ENCODE measurements around the gene INKA2. TPM values are rescaled to one million over a fixed set of nuclear protein-coding genes. Genes with fewer than 3 reads are reported as not detected.
"Not testable (repeated sequence)": the region's sequence is repeated elsewhere in the genome, so short reads cannot be mapped to it uniquely, and the experiment has no call there.

The INKA2 gene
- polyA plus RNA-seq, 6 donors from 2014 or later = 0.28 to 0.86 (median 0.40) TPM; not detected in 1

GRCh38 chr1:111745675-111746613 lies 6.7 kb upstream of the INKA2 start:
- Mint-ChIP-seq H3K27me3 (peaks cover 0 to 13% (median 8%) of the 10 kb centered on the region in 3 donors), H3K27ac (no peak overlapping the region), H3K9me3 (peaks cover 0 to 4% (median 0%) of the 10 kb centered on the region in 7 donors), H3K4me3 (no peak overlapping the region), H3K36me3 (no peaks in the 10 kb centered on the region), H3K4me1 (peaks cover 7 to 9% (median 7%) of the 10 kb centered on the region in 3 donors)
- DNase-seq (no peak), ATAC-seq (ENCODE audit: low read depth in 2 of 2) (no peak)

- Mint-ChIP-seq H3K36me3 (no peaks in the 10 kb centered on the region), H3K9me3 (peaks cover 0 to 4% (median 0%) of the 10 kb centered on the region in 7 donors), H3K4me1 (peaks cover 12 to 28% (median 21%) of the 10 kb centered on the region in 3 donors), H3K4me3 (no peak overlapping the region), H3K27ac (peak overlapping the region in 3 of 6 donors; percentile 44 to 75 (median 63)), H3K27me3 (peaks cover 8 to 22% (median 19%) of the 10 kb centered on the region in 3 donors)
- DNase-seq = no peak
- ATAC-seq (ENCODE audit: low read depth in 2 of 2) = no peak
Observed at GRCh38 chr1:111743679-111744101, 4.5 kb upstream of the INKA2 start.

- Mint-ChIP-seq H3K27me3 (peaks cover 8 to 22% (median 19%) of the 10 kb centered on the region in 3 donors), H3K27ac (peak overlapping the region in 2 of 6 donors; percentile 10 to 16), H3K9me3 (peaks cover 0 to 4% (median 0%) of the 10 kb centered on the region in 7 donors)
Observed at GRCh38 chr1:111742938-111743549, 3.8 kb upstream of the INKA2 start.

GRCh38 chr1:111742292-111742691 lies 3.1 kb upstream of the INKA2 start:
- H3K4me1 Mint-ChIP-seq = peaks cover 22 to 34% (median 27%) of the 10 kb centered on the region in 3 donors
- not testable (repeated sequence) for H3K27ac Mint-ChIP-seq; H3K36me3 Mint-ChIP-seq; H3K9me3 Mint-ChIP-seq; DNase-seq; ATAC-seq (ENCODE audit: low read depth in 2 of 2)
- peaks cover 8 to 22% (median 19%) of the 10 kb centered on the region in 3 donors for H3K27me3 Mint-ChIP-seq
- H3K4me3 Mint-ChIP-seq = peak overlapping the region in 1 of 8 donors; percentile 9

More at GRCh38 chr1:111742938-111743549, 3.8 kb upstream of the INKA2 start:
- ATAC-seq (ENCODE audit: low read depth in 2 of 2) (no peak), DNase-seq (no peak)
- H3K36me3 Mint-ChIP-seq = no peaks in the 10 kb centered on the region
- peak overlapping the region in 1 of 8 donors; percentile 9 for H3K4me3 Mint-ChIP-seq
- H3K4me1 Mint-ChIP-seq = peaks cover 15 to 33% (median 25%) of the 10 kb centered on the region in 3 donors

GRCh38 chr1:111739925-111740765 lies 950 bp upstream of the INKA2 start:
- Mint-ChIP-seq H3K4me3 (peak overlapping the region; percentile 80 to 97 (median 92)), H3K9me3 (no peaks in the 10 kb centered on the region), H3K27me3 (peaks cover 8 to 22% (median 19%) of the 10 kb centered on the region in 3 donors), H3K27ac (peak overlapping the region; percentile 29 to 95 (median 88)), H3K4me1 (peaks cover 22 to 34% (median 25%) of the 10 kb centered on the region in 3 donors), H3K36me3 (no peaks in the 10 kb centered on the region)
- DNase-seq (peak; percentile 40), ATAC-seq (ENCODE audit: low read depth in 2 of 2) (peak; percentile 13 to 17)

GRCh38 chr1:111738436-111739193 lies 580 bp downstream of the INKA2 start:
- no peaks in the 10 kb centered on the region for H3K9me3 Mint-ChIP-seq
- DNase-seq = peak; percentile 75
- no peaks in the 10 kb centered on the region for H3K36me3 Mint-ChIP-seq

GRCh38 chr1:111738133-111738435 lies 1.1 kb downstream of the INKA2 start:
- H3K36me3 Mint-ChIP-seq = no peaks in the 10 kb centered on the region
- peaks cover 8 to 22% (median 19%) of the 10 kb centered on the region in 3 donors for H3K27me3 Mint-ChIP-seq
- H3K4me1 Mint-ChIP-seq = peaks cover 22 to 39% (median 25%) of the 10 kb centered on the region in 3 donors
- H3K4me3 Mint-ChIP-seq = peak overlapping the region; percentile 82 to 97 (median 91)
- peak overlapping the region; percentile 39 to 95 (median 91) for H3K27ac Mint-ChIP-seq
- DNase-seq = no peak
- no peaks in the 10 kb centered on the region for H3K9me3 Mint-ChIP-seq
- peak in 1 of 2 donors; percentile 54 for ATAC-seq (ENCODE audit: low read depth in 2 of 2)

More at GRCh38 chr1:111738436-111739193, 580 bp downstream of the INKA2 start:
- Mint-ChIP-seq H3K4me3 (peak overlapping the region; percentile 84 to 97 (median 92)), H3K4me1 (peaks cover 22 to 38% (median 25%) of the 10 kb centered on the region in 3 donors), H3K27me3 (peaks cover 8 to 22% (median 19%) of the 10 kb centered on the region in 3 donors), H3K27ac (peak overlapping the region; percentile 91 to 99 (median 96))
- peak; percentile 57 for ATAC-seq (ENCODE audit: low read depth in 2 of 2)

- DNase-seq = no peak
- no peak for ATAC-seq (ENCODE audit: low read depth in 2 of 2)
- H3K27ac Mint-ChIP-seq = peak overlapping the region; percentile 39 to 95 (median 91)
- H3K27me3 Mint-ChIP-seq = peaks cover 8 to 22% (median 18%) of the 10 kb centered on the region in 3 donors
- H3K9me3 Mint-ChIP-seq = no peaks in the 10 kb centered on the region
- H3K4me3 Mint-ChIP-seq = peak overlapping the region; percentile 82 to 97 (median 91)
- H3K4me1 Mint-ChIP-seq = peaks cover 22 to 39% (median 25%) of the 10 kb centered on the region in 3 donors
- no peaks in the 10 kb centered on the region for H3K36me3 Mint-ChIP-seq
Observed at GRCh38 chr1:111737216-111738132, 1.7 kb downstream of the INKA2 start.

GRCh38 chr1:111736548-111737215 lies 2.5 kb downstream of the INKA2 start:
- no peaks in the 10 kb centered on the region for H3K9me3 Mint-ChIP-seq
- H3K27ac Mint-ChIP-seq = peak overlapping the region in 1 of 6 donors; percentile 59
- no peaks in the 10 kb centered on the region for H3K36me3 Mint-ChIP-seq
- peak overlapping the region in 3 of 8 donors; percentile 1 to 90 (median 28) for H3K4me3 Mint-ChIP-seq
- peaks cover 22 to 39% (median 25%) of the 10 kb centered on the region in 3 donors for H3K4me1 Mint-ChIP-seq
- no peak for ATAC-seq (ENCODE audit: low read depth in 2 of 2)
- DNase-seq = no peak
- H3K27me3 Mint-ChIP-seq = peaks cover 8 to 21% (median 12%) of the 10 kb centered on the region in 3 donors

GRCh38 chr1:111735858-111736544 lies 3.2 kb downstream of the INKA2 start:
- Mint-ChIP-seq H3K4me3 (no peak overlapping the region), H3K4me1 (peaks cover 22 to 39% (median 25%) of the 10 kb centered on the region in 3 donors), H3K27me3 (peaks cover 6 to 15% (median 8%) of the 10 kb centered on the region in 3 donors), H3K9me3 (no peaks in the 10 kb centered on the region), H3K27ac (no peak overlapping the region), H3K36me3 (no peaks in the 10 kb centered on the region)
- DNase-seq (no peak), ATAC-seq (ENCODE audit: low read depth in 2 of 2) (no peak)

Data from naive B cell (primary cell).